Erythroblast (primary cell): ENCODE measurements around the gene POLL.

Experiments
- DNase-seq, 2 experiments: peaks; one replicate each; lab custom pipeline; 2025; lab: John Stamatoyannopoulos, UW
- GATA1 ChIP-seq: IDR thresholded peaks from 2 replicates; pipeline ENCODE4 v1.6.1; 2011; ENCODE audit warnings: low read depth, mild to moderate bottlenecking, control low read depth, low read length, moderate library complexity
- POLR2A ChIP-seq: IDR thresholded peaks from 2 replicates; pipeline ENCODE4 v1.6.1; 2011; ENCODE audit warnings: mild to moderate bottlenecking, low read length

The POLL gene

DNA sequence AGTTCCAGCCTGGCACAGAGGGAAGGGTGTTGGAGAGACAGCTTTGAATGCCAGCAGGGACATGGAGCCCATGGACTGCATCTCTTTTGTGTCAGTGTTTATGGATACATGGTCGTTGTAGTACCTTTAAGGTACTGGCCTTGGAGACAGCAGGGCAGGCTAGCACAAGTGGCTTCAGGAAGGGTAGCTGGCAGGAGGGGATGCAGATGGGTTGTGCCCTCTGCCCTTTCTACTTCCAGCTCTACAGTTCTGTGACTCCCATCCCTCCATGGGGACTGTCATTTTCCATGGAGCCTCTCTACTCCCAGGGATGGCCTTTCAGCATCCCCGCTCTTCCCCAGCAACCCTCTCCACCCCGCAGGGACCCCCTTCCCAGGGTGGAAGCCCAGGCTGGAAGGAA, 25.1 kb downstream of the POLL start:
- DNase-seq = no peak
- TF ChIP-seq POLR2A (no peak), GATA1 (no peak)

DNA sequence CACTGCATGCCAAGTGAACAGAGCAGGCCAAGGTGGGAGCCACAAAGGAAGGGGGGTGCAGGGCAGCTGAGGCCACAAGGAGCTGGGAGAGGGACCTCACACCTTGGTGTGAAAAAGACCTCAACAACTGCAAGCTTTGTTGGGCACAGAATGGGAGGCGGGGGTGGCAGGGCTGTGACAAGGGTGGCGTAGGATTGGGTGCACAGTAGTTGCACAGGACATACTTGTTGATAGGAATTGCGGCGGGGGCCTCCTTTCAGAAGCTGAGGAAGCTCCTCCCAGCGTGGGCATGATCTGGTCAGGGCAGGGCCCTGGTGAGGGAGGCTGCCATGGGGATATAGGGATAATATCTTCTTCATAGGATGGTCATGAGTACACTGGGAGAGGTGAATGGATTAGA, 25.8 kb downstream of the POLL start:
- TF ChIP-seq GATA1 = no peak
- no peak for TF ChIP-seq POLR2A
- DNase-seq = no peak

DNA sequence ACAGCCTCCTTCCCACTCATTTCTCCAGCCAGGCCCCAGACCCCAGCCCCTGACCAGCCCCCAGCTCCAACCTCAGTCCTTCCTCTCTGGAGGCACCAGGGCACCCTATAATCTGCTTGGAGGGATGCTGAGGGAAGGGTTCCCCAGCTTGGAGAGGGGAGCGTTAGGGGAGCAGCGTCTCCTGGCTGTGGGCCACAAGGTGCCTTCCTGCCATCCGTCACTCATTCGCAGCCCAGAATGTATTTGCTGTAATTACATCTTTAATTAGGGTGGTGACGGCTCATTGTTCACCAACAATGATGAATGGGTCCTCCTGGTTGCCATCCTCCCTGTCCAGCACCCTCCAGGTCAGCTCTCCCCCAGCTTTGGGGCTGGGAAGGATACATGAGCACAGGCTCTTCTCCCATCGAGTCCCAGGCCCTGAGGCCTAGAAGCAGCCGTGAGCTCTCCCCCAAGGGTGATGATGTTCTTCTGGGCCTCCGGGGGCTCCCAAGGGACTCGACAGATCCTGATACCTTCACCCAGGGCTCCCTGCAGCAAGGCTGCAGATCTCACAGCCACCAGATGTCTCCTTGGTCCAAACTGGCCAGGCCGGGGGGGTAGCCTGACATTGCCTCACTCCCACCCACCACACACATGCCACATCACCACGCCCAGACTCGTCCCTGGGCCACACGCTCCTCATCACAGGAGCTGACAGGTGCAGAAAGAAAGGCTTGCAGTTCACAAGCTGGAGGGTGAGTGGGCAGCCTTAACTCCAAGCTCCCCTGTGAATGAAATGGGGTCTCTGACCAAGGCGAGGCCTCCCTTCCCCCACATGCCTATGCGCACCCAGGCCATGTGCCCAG, 26.8 kb downstream of the POLL start:
- no peak for DNase-seq
- TF ChIP-seq POLR2A = no peak
- TF ChIP-seq GATA1 = no peak

DNA sequence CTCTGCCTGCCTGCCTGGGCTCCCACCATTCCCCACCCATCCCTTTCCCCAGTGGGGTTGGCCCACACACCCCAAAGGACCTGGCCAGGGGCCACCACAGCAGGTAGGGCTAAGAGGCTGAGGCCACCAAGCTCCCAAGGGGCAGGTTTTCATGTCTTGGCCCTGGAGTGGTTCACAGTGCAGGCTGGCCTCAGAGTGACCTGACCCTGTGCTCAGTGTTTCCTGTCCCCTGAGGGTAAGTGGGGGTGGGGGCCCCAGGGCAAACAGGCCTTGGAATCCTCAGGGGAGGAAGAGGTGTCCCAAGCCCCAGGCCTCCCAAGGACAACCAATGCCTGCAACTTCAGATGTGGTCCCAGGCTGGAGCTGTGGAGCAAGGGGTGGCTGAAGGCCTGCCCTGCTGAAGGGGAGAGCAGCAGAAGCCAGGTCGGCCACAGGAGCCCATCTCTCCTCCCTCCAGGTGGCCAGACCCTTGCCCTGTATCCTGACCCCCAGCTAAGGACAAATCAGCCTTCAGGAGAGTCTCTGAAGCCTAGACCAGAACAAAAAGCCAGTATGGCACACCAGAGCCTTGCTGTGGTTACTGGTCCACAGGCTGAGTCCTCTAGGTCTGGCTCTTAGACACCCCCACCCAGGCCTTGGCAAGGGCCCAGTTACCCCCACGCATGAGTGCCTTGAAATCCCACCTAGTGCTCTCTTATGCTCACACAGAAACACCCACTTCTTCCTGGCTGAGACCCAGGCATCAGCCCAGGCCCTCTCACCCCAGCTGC, 27.6 kb downstream of the POLL start:
- DNase-seq = no peak

DNA sequence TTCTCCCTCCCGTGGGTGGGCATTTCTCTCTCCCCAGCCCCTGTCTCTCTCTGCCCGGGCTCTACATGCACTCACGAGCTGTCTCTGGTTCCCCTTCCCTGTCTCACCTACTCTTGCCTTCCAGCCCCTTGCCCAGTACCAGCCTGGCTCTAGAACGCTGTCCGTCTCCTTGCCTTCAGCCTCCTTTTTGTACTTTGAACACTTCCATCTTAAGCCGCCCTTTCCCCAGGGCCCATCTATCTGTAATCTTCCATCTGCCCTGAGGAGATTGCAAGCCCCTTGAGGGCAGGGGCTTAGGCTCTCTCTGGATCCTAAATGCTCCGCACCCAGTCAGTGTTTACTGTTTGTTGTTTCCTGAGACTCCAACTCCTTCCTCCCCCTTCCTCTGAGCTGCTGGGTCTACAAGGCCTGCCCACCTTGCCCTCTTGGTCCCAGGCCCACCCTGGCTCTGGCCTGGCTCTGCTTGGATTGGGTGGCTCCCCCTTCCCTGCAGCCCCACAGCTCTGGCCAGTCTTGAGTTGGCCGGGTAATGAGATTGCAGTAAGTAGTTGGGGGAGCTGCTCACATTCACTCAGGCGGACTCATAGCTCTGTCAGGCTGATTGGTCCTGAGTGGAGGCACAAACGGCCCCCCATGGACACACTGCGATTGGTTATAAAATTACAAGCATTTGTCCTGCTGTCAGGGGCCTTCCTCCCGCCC, 28.3 kb downstream of the POLL start:
- no peak for DNase-seq

More for the DNA sequence above, 27.6 kb downstream of the POLL start:
- no peak for TF ChIP-seq POLR2A
- no peak for TF ChIP-seq GATA1

DNA sequence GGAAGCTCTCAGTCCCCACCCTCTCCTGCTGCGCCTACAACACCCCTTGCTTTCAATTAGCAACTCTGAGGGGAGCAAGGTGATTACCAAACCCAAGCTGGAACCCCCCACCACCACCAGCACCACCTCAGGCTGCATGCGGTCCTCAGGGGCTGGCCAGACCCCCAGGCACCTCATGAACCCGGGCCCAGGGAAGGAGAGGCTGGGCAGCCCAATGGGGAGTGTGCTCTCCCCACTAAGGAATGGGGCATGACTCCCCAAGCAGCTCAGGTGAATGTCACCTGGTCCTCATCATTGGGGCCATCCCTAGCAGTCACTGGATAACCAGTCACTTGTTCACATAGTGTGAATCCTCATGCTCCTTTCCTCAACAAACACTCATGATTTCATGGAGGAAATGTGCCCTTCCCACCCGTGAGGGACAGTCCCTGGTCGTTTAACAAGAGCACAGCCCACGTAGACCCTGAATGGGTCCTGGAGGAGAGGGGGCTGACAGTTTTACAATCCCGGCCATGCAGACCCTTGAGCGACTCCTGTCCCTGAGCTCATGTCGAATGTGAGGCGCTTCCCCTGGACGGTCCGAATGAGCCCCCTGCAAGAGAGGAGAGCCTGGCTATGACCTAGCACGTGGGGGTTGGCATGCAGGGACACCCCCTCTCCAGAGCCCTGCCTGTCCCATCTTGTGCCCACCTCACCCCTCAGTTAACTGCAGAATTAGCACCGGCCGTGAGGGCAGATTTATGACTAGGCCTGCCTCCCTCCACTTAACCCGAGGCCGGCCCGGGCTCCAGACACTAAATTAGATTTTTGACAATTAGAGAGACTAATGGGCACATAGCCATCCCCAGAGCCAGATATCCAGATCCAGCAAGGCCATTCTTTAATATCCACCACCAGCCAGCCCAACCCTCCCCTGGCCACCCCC, 29.1 kb downstream of the POLL start:
- TF ChIP-seq GATA1 (no peak), POLR2A (peak; percentile 3)
- no peak for DNase-seq

More for the DNA sequence above, 28.3 kb downstream of the POLL start:
- no peak for TF ChIP-seq GATA1
- TF ChIP-seq POLR2A = no peak

DNA sequence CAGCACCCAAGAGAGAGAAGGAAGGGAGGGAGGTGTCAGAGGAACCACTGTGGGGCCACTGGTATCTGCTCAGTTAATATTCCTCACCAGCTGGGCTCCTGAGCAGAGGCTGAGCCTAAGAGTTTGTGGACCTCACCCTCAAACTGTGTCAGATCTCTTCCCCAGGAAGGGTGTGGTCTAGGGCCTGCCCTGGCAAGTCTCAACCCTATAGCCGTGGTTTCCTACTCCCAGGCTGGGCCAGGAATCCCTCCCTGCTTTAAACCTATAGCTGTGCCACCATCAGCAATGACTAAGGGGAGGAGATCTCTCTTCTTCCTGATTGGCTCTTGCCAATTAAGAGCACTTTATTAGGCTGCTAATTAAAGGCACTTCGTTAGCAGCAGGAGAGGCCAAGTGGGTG, 29.9 kb downstream of the POLL start:
- TF ChIP-seq POLR2A (peak; percentile 24), GATA1 (no peak)
- peak; percentile 67 to 74 for DNase-seq

DNA sequence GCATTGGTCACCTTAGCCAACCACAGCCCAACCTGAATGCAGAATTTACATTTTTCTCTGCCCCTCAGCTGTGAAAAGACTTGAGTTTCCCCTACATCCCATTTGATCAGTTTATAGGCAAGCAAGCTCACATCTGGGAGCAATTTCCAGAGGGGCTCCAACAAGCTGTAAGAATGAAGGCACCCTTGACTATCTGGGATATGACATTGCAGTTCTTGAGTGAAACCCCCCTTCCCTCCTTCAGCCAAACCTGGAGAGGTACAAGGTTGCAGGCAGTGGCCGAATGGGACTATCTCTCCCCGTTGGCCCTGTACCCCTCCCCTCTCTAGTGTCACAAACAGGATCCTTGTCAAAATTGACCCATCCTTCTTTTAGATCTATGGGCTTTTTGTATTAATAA, 30.5 kb downstream of the POLL start:
- TF ChIP-seq POLR2A (no peak), GATA1 (no peak)

DNA sequence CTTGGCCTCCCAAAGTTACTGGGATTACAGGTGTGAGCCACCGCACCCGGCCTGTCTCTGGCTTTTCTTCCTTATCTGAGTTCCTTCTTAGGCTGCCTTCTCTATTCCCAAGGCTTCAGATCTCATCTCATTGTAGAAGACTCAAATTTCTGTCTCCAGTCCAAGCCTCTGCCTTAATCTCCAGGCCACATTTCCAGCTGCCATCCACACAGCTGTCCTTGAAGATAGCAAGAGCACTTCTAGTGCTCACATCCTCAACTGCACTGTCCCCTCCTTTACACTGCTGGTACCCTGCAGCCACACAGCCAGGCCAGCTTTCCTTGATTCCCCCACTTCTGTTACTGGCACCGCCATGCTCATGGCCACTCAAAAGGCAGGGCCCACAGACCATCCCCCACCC, 35.6 kb downstream of the POLL start:
- peak; percentile 48 to 81 for DNase-seq
- TF ChIP-seq GATA1 (no peak), POLR2A (no peak)

More for the DNA sequence above, 30.5 kb downstream of the POLL start:
- no peak for DNase-seq

DNA sequence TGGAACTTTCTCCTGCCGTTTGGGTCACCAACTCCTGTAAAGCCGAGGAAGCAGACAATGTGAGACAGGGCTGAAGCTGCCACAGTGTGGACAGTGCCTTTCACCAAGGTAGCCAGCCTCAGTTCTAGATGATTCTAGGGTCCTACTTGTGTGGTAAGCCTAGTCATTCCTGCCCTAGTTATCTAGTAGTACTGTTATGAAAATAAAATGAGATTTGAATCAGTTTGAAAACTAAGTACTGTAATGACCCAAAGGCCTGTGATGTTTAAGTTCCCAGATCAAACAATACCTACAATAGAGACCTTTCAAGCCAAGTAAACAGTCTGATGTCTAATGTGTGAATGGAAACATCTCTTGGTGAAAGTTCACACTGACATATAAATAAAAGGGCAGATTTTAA, 37.1 kb downstream of the POLL start:
- no peak for DNase-seq
- TF ChIP-seq GATA1 (no peak), POLR2A (no peak)

DNA sequence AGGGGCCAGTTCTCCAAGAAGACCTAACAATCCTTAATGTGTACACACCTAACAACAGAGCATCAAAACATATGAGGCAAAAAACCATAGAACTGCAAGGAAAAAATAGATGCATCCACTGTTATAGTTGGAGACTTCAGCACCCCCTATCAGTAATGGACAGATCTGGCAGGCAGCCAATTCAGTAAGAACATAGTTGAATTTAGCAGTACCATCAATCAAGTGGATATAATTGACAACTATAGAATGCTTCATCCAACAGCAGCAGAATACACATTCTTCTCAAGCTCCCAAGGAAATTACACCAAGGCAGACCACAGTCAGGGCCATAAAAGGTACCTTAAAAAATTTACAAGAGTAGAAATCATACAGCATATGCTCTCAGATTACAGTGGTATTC, 42.2 kb downstream of the POLL start:
- no peak for TF ChIP-seq GATA1
- TF ChIP-seq POLR2A = no peak
- DNase-seq = peak; percentile 84

DNA sequence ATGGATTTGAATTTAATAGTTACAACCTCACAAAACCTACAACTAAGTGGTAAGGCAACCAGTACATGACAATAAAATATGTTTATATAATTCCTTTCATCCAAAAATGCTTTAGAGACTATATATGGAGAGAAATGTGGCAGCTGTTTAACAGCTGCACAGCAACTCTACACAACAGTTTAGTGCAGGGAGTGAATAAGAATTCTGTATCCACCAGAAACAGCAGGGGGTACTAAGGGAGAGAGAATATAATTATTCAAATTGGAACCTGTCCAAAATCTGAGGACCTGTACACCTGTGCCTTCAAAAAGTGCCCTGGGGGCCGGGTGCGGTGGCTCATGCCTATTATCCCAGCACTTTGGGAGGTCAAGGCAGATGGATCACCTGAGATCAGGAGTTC, 49.6 kb downstream of the POLL start:
- TF ChIP-seq POLR2A (no peak), GATA1 (no peak)
- no peak for DNase-seq

DNA sequence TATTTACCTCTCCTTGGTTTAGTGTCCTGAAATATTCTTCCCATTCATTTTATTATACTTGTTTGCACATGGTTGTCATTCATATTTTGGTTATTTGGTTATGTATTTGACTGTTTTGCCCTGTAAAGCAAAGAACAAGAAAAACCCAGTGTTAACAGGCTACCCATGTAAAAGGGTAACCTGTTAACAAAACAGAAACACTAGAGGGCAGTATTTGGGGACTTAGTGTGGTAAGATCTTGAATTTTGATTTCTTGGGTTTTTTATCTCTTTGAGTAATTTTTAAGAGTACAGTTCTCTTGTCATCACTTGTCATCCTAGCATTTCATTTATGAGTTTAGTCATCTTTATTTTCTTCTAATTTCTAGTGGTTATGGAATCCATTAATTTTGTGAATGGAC, 51.3 kb downstream of the POLL start:
- TF ChIP-seq GATA1 (no peak), POLR2A (no peak)
- DNase-seq = peak; percentile 73 to 81
